DND-41 (cell line): ENCODE measurements around the gene RAE1.

Experiments
- EZH2 ChIP-seq: IDR thresholded peaks from 3 replicates; pipeline ENCODE4 v1.6.1; 2012; ENCODE audit warnings: borderline replicate concordance, low read depth, mild to moderate bottlenecking, moderate library complexity, low read length, inconsistent platforms; ENCODE audit not compliant: severe bottlenecking
- TF ChIP-seq, protein P1 (sequence below): IDR thresholded peaks from 2 replicates; pipeline ENCODE4 v1.5.1; 2012; ENCODE audit warnings: borderline replicate concordance, low read length, moderate library complexity, mild to moderate bottlenecking; ENCODE audit not compliant: poor library complexity, severe bottlenecking; ENCODE audit errors: extremely low read depth

DNA sequence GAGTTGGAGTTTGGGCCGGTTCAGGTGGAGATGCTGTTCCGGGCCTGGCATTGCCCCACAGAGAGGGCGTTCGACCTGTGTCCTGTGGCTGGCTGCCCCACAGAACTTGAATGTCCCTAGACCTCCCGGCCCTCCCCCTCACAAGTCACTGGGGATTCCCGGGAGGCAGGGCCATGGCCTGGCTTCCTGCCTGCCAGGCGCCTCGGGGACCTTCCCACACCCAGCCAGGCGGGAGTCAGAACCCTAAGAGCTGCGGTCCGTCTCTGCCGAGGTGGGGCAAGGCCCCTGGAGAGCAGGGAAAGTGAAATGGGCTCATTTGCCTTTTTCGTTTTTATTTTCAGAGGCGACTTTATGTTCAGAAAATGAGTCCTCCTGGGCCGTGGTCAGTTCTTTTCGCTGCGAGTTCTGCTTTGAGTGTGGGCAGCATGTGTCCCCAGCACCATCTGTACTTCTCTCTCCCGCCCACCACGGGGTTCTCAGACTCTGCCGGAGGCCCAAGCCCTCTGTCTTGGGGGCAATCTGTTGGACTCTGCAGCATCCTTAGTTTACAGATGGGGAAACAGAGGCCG is 48.6 kb downstream of the RAE1 start:
- TF ChIP-seq, protein P1, sequence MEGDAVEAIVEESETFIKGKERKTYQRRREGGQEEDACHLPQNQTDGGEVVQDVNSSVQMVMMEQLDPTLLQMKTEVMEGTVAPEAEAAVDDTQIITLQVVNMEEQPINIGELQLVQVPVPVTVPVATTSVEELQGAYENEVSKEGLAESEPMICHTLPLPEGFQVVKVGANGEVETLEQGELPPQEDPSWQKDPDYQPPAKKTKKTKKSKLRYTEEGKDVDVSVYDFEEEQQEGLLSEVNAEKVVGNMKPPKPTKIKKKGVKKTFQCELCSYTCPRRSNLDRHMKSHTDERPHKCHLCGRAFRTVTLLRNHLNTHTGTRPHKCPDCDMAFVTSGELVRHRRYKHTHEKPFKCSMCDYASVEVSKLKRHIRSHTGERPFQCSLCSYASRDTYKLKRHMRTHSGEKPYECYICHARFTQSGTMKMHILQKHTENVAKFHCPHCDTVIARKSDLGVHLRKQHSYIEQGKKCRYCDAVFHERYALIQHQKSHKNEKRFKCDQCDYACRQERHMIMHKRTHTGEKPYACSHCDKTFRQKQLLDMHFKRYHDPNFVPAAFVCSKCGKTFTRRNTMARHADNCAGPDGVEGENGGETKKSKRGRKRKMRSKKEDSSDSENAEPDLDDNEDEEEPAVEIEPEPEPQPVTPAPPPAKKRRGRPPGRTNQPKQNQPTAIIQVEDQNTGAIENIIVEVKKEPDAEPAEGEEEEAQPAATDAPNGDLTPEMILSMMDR, result no peak
- no peak for TF ChIP-seq EZH2
